CD4-positive, CD25-positive, alpha-beta regulatory T cell (primary cell): Measurements from ENCODE around the gene BEND7. TPM values are rescaled to one million over a fixed set of nuclear protein-coding genes. Genes with fewer than 3 reads are reported as not detected.

Experiments
- ATAC-seq, 2 donors: fragments of 150-1000 bp; cut with Tn5 transposase; one replicate each; pipeline ENCODE4 v1.10.0; 2021; ENCODE audit warnings: low read depth in 2 of 2, moderate number of reproducible peaks in 2 of 2, moderate library complexity in 1 of 2
- DNase-seq, 3 donors: peaks; one replicate each; pipeline versions ENCODE4 v3.0.0 to v3.0.0-alpha.2; 2012 to 2022; ENCODE audit warnings: mixed read lengths in 1 of 3
- H3K27ac ChIP-seq: one replicate; pipeline ENCODE4 v1.7.0; 2013; ENCODE audit warnings: mild to moderate bottlenecking, low read length; ENCODE audit not compliant: insufficient read depth, poor library complexity, severe bottlenecking
- H3K27me3 ChIP-seq: one replicate; pipeline ENCODE4 v1.7.0; 2013; ENCODE audit warnings: low read length; ENCODE audit not compliant: control insufficient read depth, insufficient read depth
- H3K36me3 ChIP-seq: one replicate; pipeline ENCODE4 v1.7.0; 2013; ENCODE audit warnings: mild to moderate bottlenecking, low read length, moderate library complexity; ENCODE audit not compliant: control insufficient read depth, insufficient read depth
- H3K4me1 ChIP-seq: 2 replicates; pipeline ENCODE4 v1.7.0; 2013; ENCODE audit warnings: mild to moderate bottlenecking, low read length; ENCODE audit not compliant: insufficient read depth, control insufficient read depth, poor library complexity, severe bottlenecking
- H3K4me3 ChIP-seq: one replicate; pipeline ENCODE4 v1.7.0; 2013; ENCODE audit warnings: low read depth, mild to moderate bottlenecking, low read length, moderate library complexity
- H3K9me3 ChIP-seq, 2 experiments: 1 replicate in 1 of 2; 2 replicates in 1 of 2; pipeline ENCODE4 v1.7.0; 2013; ENCODE audit warnings: low read length in 2 of 2, mild to moderate bottlenecking in 1 of 2, moderate library complexity in 1 of 2; ENCODE audit not compliant: control insufficient read depth in 2 of 2
- H3K27ac Mint-ChIP-seq, 3 donors: one replicate each; pipeline ENCODE4 v1.8.0; 2020 to 2022; ENCODE audit warnings: mild to moderate bottlenecking in 3 of 3, mixed read lengths in 3 of 3, moderate library complexity in 2 of 3
- H3K27me3 Mint-ChIP-seq: one replicate; pipeline ENCODE4 v1.8.0; 2022; ENCODE audit warnings: mild to moderate bottlenecking, mixed read lengths
- H3K36me3 Mint-ChIP-seq: one replicate; pipeline ENCODE4 v1.8.0; 2020; ENCODE audit warnings: mixed read lengths
- H3K4me1 Mint-ChIP-seq, 4 donors: one replicate each; pipeline ENCODE4 v1.8.0; 2020 to 2022; ENCODE audit warnings: mixed read lengths in 4 of 4, mild to moderate bottlenecking in 1 of 4
- H3K4me3 Mint-ChIP-seq, 4 donors: one replicate each; pipeline ENCODE4 v1.8.0; 2020 to 2022; ENCODE audit warnings: mild to moderate bottlenecking in 4 of 4, mixed read lengths in 4 of 4, moderate library complexity in 3 of 4
- H3K9me3 Mint-ChIP-seq, 7 donors: one replicate each; pipeline ENCODE4 v1.8.0; 2020 to 2022; ENCODE audit warnings: mixed read lengths in 7 of 7, mild to moderate bottlenecking in 3 of 7, moderate library complexity in 2 of 7
- polyA plus RNA-seq, 4 donors: library from polyadenylated mRNA; unstranded; fragments of 300-500 nt; fragmentation: Illumina TruSeq; gene quantifications; one replicate each; pipeline ENCODE4 v1.2.3, GENCODE V29; 2021
- total RNA-seq: library from RNA; stranded (reverse); gene quantifications from one replicate; pipeline ENCODE4 v1.2.3, GENCODE V29; 2022

Gene BEND7
- total and polyA plus RNA-seq, 5 donors from 2014 or later: 0.35 TPM; not detected in 4

GRCh38 chr10:13449296-13449695 lies 79.5 kb downstream of the BEND7 start:
- H3K36me3 Mint-ChIP-seq: no peaks in the 10 kb centered on the region
- H3K27ac Mint-ChIP-seq: no peak overlapping the region
- no peak overlapping the region for H3K4me3 Mint-ChIP-seq
- Histone ChIP-seq H3K4me3 (no peak overlapping the region), H3K27me3 (peaks cover 5% of the 10 kb centered on the region), H3K36me3 (no peaks in the 10 kb centered on the region), H3K27ac (no peak overlapping the region), H3K4me1 (no peaks in the 10 kb centered on the region), H3K9me3 (no peaks in the 10 kb centered on the region)
- peaks cover 32% of the 10 kb centered on the region for H3K27me3 Mint-ChIP-seq
- no peak for ATAC-seq
- H3K9me3 Mint-ChIP-seq: no peaks in the 10 kb centered on the region
- H3K4me1 Mint-ChIP-seq: peaks cover 0 to 6% (median 5%) of the 10 kb centered on the region in 4 donors
- no peak for DNase-seq

DNA sequence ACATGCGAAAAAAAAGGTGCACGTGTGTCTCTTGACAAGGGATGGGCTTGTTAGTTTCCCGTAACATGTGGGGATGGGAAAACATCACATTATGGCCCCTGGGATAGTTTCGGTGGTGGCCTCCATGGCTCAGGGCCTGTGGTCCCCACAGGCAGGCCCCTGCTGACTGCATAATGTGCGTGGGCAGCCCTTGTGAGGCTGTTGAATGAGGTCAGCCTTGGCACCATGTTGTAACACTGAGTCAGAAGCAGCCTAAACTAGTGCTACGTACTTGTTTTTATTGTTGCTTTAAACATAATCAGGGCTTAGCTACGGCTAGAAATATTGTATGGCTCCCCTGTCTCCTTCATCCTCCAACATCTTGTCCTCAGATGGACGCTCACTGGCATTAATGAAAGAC lies 80.6 kb downstream of the BEND7 start:
- H3K36me3 Mint-ChIP-seq: no peaks in the 10 kb centered on the region
- no peak overlapping the region for H3K27ac Mint-ChIP-seq
- Histone ChIP-seq H3K36me3 (no peaks in the 10 kb centered on the region), H3K4me1 (no peaks in the 10 kb centered on the region), H3K27ac (no peak overlapping the region), H3K4me3 (no peak overlapping the region), H3K9me3 (no peaks in the 10 kb centered on the region), H3K27me3 (peaks cover 5% of the 10 kb centered on the region)
- no peak for DNase-seq
- H3K4me1 Mint-ChIP-seq: no peaks in the 10 kb centered on the region
- H3K27me3 Mint-ChIP-seq: peaks cover 27% of the 10 kb centered on the region
- H3K9me3 Mint-ChIP-seq: no peaks in the 10 kb centered on the region
- H3K4me3 Mint-ChIP-seq: no peak overlapping the region
- ATAC-seq: no peak

DNA sequence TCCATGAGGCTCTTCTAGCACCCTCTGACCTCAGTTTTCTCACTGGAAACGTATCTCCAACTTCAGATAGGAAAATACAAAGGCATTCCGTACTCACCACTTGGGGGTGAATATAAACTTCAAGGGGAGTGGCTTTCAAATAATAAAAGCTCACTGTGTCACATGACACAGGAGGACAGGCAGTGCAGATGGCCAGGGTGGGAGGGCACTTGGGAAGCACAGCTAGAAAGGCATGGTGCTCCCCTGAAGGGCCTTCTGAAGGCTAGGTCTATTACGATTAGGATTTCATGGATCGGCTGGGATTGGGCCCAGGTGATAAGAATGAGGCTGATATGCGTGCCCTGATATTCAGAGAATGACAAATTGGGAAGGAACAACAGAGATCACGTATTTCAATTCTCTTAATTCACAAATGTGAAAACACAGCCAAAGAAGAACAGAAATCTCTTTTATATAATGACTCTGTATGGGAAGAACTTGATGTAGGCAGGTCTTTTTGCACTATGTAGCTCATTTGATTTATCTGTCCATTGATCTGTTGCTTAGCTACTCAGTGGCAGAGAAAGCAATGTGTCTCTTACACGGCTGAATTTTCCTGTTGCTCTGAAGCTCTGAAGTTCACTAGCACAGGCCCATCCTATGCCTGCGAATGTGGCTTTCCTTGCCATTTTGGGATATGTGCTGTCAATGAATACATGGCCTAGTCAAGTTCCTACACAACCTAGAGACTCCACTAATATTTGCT lies 83.0 kb downstream of the BEND7 start:
- Mint-ChIP-seq H3K9me3 (no peaks in the 10 kb centered on the region), H3K36me3 (no peaks in the 10 kb centered on the region), H3K4me3 (no peak overlapping the region), H3K4me1 (peaks cover 0 to under 1% (median 0%) of the 10 kb centered on the region in 4 donors), H3K27ac (no peak overlapping the region), H3K27me3 (peaks cover 31% of the 10 kb centered on the region)
- Histone ChIP-seq H3K27me3 (peaks cover 8% of the 10 kb centered on the region), H3K9me3 (no peaks in the 10 kb centered on the region), H3K27ac (no peak overlapping the region), H3K4me3 (no peak overlapping the region), H3K36me3 (no peaks in the 10 kb centered on the region), H3K4me1 (no peaks in the 10 kb centered on the region)
- no peak for ATAC-seq
- DNase-seq: no peak

DNA sequence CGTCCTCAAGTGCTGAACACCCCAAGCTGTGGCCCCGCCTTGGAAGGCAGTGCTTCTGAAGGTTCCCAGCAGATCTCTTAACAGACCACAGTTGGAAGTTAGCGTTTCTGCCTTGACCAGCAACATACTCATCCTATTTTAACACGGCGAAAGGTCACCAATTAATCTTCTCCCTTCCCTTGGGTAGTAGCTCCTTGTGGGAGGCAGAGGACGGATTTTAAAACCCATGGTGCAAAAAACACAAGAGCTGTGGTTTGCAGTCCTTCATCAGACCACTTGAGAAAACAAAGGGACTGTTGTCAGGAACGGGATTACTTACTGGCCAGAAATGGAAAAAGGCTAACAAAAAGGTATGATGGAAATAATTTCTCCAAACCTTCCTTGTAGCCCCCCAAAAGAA lies 87.3 kb downstream of the BEND7 start:
- Histone ChIP-seq H3K4me3 (no peak overlapping the region), H3K27ac (no peak overlapping the region), H3K4me1 (peaks cover 12% of the 10 kb centered on the region), H3K36me3 (no peaks in the 10 kb centered on the region), H3K9me3 (no peaks in the 10 kb centered on the region), H3K27me3 (peaks cover 10% of the 10 kb centered on the region)
- DNase-seq (no peak), ATAC-seq (no peak)
- no peak overlapping the region for H3K27ac Mint-ChIP-seq
- H3K4me1 Mint-ChIP-seq: peaks cover 0 to 16% (median 10%) of the 10 kb centered on the region in 4 donors
- no peaks in the 10 kb centered on the region for H3K9me3 Mint-ChIP-seq
- H3K4me3 Mint-ChIP-seq: peak overlapping the region in 1 of 4 donors; percentile 40
- peaks cover 52% of the 10 kb centered on the region for H3K27me3 Mint-ChIP-seq
- no peaks in the 10 kb centered on the region for H3K36me3 Mint-ChIP-seq

DNA sequence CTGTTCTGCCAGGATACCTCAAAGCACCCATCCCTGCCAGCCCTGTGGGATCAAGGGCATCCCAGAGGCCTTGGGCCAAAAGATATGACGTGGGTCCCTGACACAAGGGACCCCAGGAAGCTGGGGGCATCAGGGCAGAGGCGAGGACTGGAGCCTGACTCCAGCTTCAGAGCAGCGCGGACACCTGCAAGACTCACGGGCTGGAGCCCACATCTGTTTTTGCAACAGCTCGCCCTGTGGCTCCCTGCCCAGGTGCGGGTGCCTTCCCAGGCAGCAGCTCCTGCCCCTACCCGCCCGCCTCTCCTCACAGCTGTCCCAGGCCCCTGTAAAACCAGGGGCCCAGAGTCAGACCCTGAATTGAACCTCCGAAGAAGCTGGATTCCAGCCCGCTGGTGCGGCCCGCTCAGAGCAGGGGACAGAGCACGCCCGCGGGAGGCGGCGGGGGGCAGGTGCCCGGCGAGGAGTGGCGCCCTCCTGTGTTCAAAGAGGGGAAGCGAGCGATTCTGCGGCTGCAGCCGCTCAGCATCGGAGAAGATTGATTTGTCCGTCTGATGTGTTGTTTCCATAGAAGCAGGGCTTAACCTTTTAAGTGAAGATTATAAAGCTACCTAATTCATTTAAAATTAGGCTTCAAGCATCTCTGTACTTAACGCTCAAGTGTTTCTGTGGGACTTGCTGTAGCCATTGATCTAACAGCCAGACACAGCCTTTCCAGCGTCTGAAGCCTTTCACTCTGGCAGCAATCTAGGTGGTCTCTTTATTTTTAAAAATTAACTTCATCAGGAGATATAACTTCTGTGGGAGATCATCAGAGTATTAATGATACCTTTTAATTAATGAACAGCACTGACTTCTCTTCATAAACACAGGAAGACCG lies 88.4 kb downstream of the BEND7 start:
- H3K4me1 ChIP-seq: peaks cover 12% of the 10 kb centered on the region
- Mint-ChIP-seq H3K4me3 (peak overlapping the region in 2 of 4 donors; percentile 58 to 78), H3K9me3 (no peaks in the 10 kb centered on the region), H3K36me3 (no peaks in the 10 kb centered on the region), H3K27me3 (peaks cover 54% of the 10 kb centered on the region), H3K4me1 (peaks cover 0 to 16% (median 10%) of the 10 kb centered on the region in 4 donors), H3K27ac (no peak overlapping the region)
- DNase-seq (peak; percentile 37 to 58 (median 57)), ATAC-seq (peak; percentile 75 to 84)
- H3K27me3 ChIP-seq: peaks cover 10% of the 10 kb centered on the region
- no peak overlapping the region for H3K4me3 ChIP-seq
- H3K9me3 ChIP-seq: no peaks in the 10 kb centered on the region
- no peak overlapping the region for H3K27ac ChIP-seq
- H3K36me3 ChIP-seq: no peaks in the 10 kb centered on the region

GRCh38 chr10:13439313-13440184 lies 89.3 kb downstream of the BEND7 start:
- no peak overlapping the region for H3K27ac Mint-ChIP-seq
- peak in 1 of 2 donors; percentile 13 for ATAC-seq
- H3K36me3 Mint-ChIP-seq: no peaks in the 10 kb centered on the region
- no peaks in the 10 kb centered on the region for H3K9me3 Mint-ChIP-seq
- peak in 1 of 3 donors; percentile 12 for DNase-seq
- H3K27me3 Mint-ChIP-seq: peaks cover 48% of the 10 kb centered on the region
- Histone ChIP-seq H3K27ac (no peak overlapping the region), H3K36me3 (no peaks in the 10 kb centered on the region), H3K4me3 (peak overlapping the region; percentile 13), H3K9me3 (no peaks in the 10 kb centered on the region), H3K27me3 (peaks cover 11% of the 10 kb centered on the region), H3K4me1 (peaks cover 12% of the 10 kb centered on the region)
- peak overlapping the region; percentile 58 to 79 (median 68) for H3K4me3 Mint-ChIP-seq
- peaks cover 0 to 16% (median 10%) of the 10 kb centered on the region in 4 donors for H3K4me1 Mint-ChIP-seq

- H3K4me3 ChIP-seq: no peak overlapping the region
- no peak overlapping the region for H3K27ac ChIP-seq
- peaks cover 12% of the 10 kb centered on the region for H3K4me1 ChIP-seq
- H3K27me3 Mint-ChIP-seq: peaks cover 42% of the 10 kb centered on the region
- ATAC-seq (no peak), DNase-seq (no peak)
- H3K4me1 Mint-ChIP-seq: peaks cover 0 to 16% (median 12%) of the 10 kb centered on the region in 4 donors
- H3K36me3 ChIP-seq: no peaks in the 10 kb centered on the region
- H3K27ac Mint-ChIP-seq: no peak overlapping the region
- peaks cover 10% of the 10 kb centered on the region for H3K27me3 ChIP-seq
- no peak overlapping the region for H3K4me3 Mint-ChIP-seq
- no peaks in the 10 kb centered on the region for H3K9me3 Mint-ChIP-seq
- H3K9me3 ChIP-seq: no peaks in the 10 kb centered on the region
- no peaks in the 10 kb centered on the region for H3K36me3 Mint-ChIP-seq
These were observed 91.7 kb downstream of the BEND7 start for GRCh38 chr10:13437026-13437555.
